ENCODE data around the gene CHCHD4.

DNA sequence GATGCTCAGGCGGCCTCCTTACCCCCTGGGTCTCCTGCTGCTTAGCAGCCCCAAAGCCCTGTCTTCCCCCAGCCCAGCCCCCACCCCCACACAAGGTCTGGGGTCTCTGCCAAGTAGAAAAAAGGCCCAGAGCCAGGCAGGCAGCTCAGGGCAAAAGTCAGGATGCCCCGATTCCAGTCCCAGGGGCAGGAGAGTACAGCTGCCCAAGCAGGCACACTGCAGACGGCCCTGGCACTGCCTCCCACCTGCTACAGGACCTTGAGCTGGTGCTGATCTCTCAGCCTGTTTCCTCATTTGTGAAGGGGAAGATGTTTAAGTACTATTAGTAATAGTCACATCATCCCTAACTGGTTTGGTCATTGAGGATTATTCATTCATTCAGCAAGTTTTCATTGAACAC lies 12.8 kb upstream of the CHCHD4 start:
- TF ChIP-seq, protein P1, sequence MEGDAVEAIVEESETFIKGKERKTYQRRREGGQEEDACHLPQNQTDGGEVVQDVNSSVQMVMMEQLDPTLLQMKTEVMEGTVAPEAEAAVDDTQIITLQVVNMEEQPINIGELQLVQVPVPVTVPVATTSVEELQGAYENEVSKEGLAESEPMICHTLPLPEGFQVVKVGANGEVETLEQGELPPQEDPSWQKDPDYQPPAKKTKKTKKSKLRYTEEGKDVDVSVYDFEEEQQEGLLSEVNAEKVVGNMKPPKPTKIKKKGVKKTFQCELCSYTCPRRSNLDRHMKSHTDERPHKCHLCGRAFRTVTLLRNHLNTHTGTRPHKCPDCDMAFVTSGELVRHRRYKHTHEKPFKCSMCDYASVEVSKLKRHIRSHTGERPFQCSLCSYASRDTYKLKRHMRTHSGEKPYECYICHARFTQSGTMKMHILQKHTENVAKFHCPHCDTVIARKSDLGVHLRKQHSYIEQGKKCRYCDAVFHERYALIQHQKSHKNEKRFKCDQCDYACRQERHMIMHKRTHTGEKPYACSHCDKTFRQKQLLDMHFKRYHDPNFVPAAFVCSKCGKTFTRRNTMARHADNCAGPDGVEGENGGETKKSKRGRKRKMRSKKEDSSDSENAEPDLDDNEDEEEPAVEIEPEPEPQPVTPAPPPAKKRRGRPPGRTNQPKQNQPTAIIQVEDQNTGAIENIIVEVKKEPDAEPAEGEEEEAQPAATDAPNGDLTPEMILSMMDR (IDR thresholded peaks at IDR 0.05), result no peak
- TF ChIP-seq, protein P2, sequence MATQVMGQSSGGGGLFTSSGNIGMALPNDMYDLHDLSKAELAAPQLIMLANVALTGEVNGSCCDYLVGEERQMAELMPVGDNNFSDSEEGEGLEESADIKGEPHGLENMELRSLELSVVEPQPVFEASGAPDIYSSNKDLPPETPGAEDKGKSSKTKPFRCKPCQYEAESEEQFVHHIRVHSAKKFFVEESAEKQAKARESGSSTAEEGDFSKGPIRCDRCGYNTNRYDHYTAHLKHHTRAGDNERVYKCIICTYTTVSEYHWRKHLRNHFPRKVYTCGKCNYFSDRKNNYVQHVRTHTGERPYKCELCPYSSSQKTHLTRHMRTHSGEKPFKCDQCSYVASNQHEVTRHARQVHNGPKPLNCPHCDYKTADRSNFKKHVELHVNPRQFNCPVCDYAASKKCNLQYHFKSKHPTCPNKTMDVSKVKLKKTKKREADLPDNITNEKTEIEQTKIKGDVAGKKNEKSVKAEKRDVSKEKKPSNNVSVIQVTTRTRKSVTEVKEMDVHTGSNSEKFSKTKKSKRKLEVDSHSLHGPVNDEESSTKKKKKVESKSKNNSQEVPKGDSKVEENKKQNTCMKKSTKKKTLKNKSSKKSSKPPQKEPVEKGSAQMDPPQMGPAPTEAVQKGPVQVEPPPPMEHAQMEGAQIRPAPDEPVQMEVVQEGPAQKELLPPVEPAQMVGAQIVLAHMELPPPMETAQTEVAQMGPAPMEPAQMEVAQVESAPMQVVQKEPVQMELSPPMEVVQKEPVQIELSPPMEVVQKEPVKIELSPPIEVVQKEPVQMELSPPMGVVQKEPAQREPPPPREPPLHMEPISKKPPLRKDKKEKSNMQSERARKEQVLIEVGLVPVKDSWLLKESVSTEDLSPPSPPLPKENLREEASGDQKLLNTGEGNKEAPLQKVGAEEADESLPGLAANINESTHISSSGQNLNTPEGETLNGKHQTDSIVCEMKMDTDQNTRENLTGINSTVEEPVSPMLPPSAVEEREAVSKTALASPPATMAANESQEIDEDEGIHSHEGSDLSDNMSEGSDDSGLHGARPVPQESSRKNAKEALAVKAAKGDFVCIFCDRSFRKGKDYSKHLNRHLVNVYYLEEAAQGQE (IDR thresholded peaks at IDR 0.05; ENCODE audit: low read depth, low read length), result no peak
- TF ChIP-seq MAX (IDR thresholded peaks at IDR 0.05; ENCODE audit: low read depth) (no peak), EZH2phosphoT487 (IDR thresholded peaks at IDR 0.05; ENCODE audit: borderline replicate concordance, low read depth) (no peak), POLR2AphosphoS5 (IDR thresholded peaks at IDR 0.05; ENCODE audit: low read depth, low read length) (no peak), TAF1 (IDR thresholded peaks at IDR 0.05; ENCODE audit: borderline replicate concordance, low read depth, low read length) (no peak), RAD21 (IDR thresholded peaks at IDR 0.05; ENCODE audit: low read length) (no peak), SMC3 (IDR thresholded peaks at IDR 0.05; ENCODE audit: low read depth, low read length) (no peak)
- TF ChIP-seq, protein P3, sequence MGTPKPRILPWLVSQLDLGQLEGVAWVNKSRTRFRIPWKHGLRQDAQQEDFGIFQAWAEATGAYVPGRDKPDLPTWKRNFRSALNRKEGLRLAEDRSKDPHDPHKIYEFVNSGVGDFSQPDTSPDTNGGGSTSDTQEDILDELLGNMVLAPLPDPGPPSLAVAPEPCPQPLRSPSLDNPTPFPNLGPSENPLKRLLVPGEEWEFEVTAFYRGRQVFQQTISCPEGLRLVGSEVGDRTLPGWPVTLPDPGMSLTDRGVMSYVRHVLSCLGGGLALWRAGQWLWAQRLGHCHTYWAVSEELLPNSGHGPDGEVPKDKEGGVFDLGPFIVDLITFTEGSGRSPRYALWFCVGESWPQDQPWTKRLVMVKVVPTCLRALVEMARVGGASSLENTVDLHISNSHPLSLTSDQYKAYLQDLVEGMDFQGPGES (IDR thresholded peaks at IDR 0.05; ENCODE audit: low read depth, low read length), result no peak
